ENCODE data around the gene ASPM. TPM values are rescaled to one million over a fixed set of nuclear protein-coding genes. Genes with fewer than 3 reads are reported as not detected.

Gene ASPM
- total RNA-seq, 2 donors from 2014 or later = 9.1 to 20.1 TPM

DNA sequence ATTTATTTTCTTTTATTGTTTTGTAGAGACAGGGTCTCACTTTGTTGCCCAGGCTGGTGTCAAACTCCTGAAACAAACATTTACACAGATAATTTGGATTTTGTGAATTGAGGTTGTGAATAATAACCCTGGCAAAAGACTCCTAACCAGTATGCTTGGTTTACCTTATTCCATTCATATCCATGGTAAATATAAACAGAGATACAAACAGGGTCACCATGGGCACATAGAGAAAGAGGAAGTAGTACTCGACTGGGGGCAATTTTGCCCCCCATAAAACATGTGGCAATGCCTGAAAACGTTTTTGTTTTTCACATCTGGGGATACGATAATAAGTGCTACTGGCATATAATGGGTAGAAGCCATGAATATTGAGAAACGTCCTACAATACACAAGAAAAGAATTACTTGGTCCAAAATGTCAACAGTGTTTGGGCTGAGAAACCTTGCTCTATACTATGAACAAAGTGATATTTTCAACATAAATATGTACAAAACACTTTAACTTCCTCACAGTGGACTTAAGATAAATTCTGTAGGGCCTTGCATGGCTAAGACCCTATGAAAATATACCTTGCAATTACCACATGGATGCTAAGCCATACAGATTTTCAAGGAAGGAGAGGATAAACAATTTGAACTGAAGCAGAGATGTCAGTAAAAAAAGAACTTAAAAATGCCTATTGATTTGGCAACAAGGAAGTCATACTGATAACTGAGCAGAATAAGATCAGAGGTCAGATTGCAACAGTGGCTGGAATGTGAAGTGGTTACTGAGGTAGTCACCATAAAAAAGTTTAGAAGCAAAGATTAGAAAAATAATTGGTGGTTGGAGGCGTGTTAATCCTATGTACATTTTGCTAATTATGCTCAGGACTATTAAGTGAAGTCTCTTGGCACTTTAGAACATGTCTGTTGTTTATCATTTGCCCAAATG, 27.4 kb upstream of the ASPM start:
- intact Hi-C loops (cut with DNase I) = loop anchor here (10.0 kb wide), 1 partner anchor 171 kb away; no protein-coding TSS in a partner anchor
- Histone ChIP-seq H3K36me3 (no peaks in the 10 kb centered on the region), H3K4me1 (no peaks in the 10 kb centered on the region), H3K9me3 (no peaks in the 10 kb centered on the region), H3K9ac (ENCODE audit: low read depth in 2 of 2, low read length in 2 of 2) (no peak overlapping the region), H3K4me3 (no peak overlapping the region), H3K27ac (no peak overlapping the region), H3K27me3 (no peaks in the 10 kb centered on the region)
- TF ChIP-seq, protein P1, sequence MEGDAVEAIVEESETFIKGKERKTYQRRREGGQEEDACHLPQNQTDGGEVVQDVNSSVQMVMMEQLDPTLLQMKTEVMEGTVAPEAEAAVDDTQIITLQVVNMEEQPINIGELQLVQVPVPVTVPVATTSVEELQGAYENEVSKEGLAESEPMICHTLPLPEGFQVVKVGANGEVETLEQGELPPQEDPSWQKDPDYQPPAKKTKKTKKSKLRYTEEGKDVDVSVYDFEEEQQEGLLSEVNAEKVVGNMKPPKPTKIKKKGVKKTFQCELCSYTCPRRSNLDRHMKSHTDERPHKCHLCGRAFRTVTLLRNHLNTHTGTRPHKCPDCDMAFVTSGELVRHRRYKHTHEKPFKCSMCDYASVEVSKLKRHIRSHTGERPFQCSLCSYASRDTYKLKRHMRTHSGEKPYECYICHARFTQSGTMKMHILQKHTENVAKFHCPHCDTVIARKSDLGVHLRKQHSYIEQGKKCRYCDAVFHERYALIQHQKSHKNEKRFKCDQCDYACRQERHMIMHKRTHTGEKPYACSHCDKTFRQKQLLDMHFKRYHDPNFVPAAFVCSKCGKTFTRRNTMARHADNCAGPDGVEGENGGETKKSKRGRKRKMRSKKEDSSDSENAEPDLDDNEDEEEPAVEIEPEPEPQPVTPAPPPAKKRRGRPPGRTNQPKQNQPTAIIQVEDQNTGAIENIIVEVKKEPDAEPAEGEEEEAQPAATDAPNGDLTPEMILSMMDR (IDR thresholded peaks at IDR 0.05) = no peak
- DNase-seq = no peak

DNA sequence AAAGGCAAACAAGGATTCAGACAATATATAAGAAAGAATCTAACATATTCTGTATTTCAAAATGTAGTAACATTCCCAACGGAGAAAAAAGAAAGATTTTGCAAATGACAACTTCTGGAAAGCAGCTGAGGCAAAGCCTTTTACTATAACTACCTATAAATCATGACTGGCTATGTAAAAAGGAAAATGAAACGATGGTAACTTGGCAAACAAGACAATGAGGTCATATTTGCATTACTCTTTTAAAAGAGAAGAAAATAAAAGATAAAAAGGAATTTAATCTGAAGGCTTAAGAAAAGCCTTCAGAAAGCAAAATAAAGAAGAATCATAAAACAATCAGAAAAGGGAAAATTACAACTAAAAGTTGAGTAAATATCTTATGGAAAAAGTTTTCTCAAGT, 25.1 kb upstream of the ASPM start:
- no peak overlapping the region for H3K9ac ChIP-seq (ENCODE audit: low read depth in 2 of 2, low read length in 2 of 2)
- H3K4me3 ChIP-seq = no peak overlapping the region
- no peaks in the 10 kb centered on the region for H3K27me3 ChIP-seq
- H3K36me3 ChIP-seq = no peaks in the 10 kb centered on the region
- H3K4me1 ChIP-seq = no peaks in the 10 kb centered on the region
- H3K9me3 ChIP-seq = no peaks in the 10 kb centered on the region
- DNase-seq = no peak
- no peak overlapping the region for H3K27ac ChIP-seq
- intact Hi-C loops (cut with DNase I) = loop anchor here (10.0 kb wide), 1 partner anchor 173 kb away; no protein-coding TSS in a partner anchor
- TF ChIP-seq, protein P1 (IDR thresholded peaks at IDR 0.05) = no peak

DNA sequence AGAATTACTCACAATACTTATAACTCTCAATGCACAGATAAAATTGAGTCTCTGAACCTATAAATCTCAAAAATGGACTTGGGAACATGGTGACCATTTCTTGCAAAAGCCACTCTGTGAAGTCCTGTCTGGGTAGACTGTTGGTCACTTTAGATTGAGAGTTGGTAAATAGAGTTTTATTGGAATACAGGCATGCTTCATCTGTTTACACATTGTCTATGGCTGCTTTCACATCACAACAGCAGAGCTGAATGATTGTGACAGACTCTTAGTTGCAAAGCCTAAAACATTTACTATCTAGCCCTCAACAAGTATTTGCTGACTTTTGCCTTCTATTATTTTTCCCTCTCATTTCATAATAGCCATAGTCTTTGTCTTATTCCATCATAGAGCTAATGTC, 24.1 kb upstream of the ASPM start:
- H3K4me3 ChIP-seq = no peak overlapping the region
- H3K36me3 ChIP-seq = no peaks in the 10 kb centered on the region
- no peak overlapping the region for H3K9ac ChIP-seq (ENCODE audit: low read depth in 2 of 2, low read length in 2 of 2)
- no peak for DNase-seq
- no peaks in the 10 kb centered on the region for H3K4me1 ChIP-seq
- no peaks in the 10 kb centered on the region for H3K9me3 ChIP-seq
- intact Hi-C loops (cut with DNase I) = loop anchor here (10.0 kb wide), 1 partner anchor 174 kb away; no protein-coding TSS in a partner anchor
- TF ChIP-seq, protein P1 (IDR thresholded peaks at IDR 0.05) = no peak
- H3K27me3 ChIP-seq = no peaks in the 10 kb centered on the region
- H3K27ac ChIP-seq = no peak overlapping the region

DNA sequence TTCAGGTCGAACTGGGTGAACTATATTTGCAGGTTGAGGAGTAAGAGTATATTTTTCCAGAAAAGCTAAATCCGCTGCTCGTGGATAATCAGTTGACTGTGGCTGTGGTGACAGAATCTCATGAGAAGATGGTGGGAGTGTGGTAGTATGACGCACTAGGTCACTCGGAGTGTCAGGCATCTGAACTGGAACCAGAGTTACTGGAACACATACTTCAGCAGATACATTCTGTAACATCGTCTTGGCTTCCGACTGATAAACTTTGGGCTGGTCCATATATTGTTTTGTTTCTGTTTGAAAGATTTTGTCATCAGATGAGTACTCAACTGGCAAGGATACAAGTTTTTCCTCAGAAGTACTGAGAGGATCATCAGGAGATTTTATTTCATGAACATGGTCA, 13.0 kb upstream of the ASPM start:
- intact Hi-C loops (cut with DNase I) = no loop called here
- DNase-seq = no peak
- no peaks in the 10 kb centered on the region for H3K9me3 ChIP-seq
- TF ChIP-seq, protein P1 (IDR thresholded peaks at IDR 0.05) = no peak
- H3K9ac ChIP-seq (ENCODE audit: low read depth in 2 of 2, low read length in 2 of 2) = no peak overlapping the region
- H3K27ac ChIP-seq = no peak overlapping the region
- no peaks in the 10 kb centered on the region for H3K4me1 ChIP-seq
- H3K4me3 ChIP-seq = no peak overlapping the region
- H3K27me3 ChIP-seq = no peaks in the 10 kb centered on the region
- no peaks in the 10 kb centered on the region for H3K36me3 ChIP-seq

DNA sequence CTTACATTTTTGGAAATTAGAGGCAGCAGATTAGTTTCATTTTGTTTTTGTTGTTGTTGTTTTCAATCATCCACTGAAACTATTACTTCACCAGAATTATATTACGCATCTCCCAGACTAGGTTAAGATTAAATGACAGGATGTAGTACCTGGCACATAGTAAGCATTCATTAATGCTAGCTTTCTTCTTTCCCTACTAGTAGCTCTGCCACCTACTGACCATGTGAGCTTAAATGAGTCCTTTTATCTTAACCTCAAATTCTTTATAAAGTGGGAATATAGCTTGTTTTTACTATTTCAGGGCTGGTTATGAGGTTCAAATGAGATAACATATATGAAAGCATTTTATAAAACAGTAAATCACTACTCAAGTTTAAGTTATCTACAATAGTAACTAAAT, 10.2 kb upstream of the ASPM start:
- TF ChIP-seq, protein P1 (IDR thresholded peaks at IDR 0.05) = no peak
- no peaks in the 10 kb centered on the region for H3K9me3 ChIP-seq
- H3K27ac ChIP-seq = no peak overlapping the region
- intact Hi-C loops (cut with DNase I) = no loop called here
- no peak for DNase-seq
- no peak overlapping the region for H3K4me3 ChIP-seq
- no peaks in the 10 kb centered on the region for H3K4me1 ChIP-seq
- H3K9ac ChIP-seq (ENCODE audit: low read depth in 2 of 2, low read length in 2 of 2) = no peak overlapping the region
- H3K36me3 ChIP-seq = no peaks in the 10 kb centered on the region
- H3K27me3 ChIP-seq = no peaks in the 10 kb centered on the region

All from colonic mucosa (tissue), 4 donors.